Measurements from ENCODE around the gene MERTK. TPM values are rescaled to one million over a fixed set of nuclear protein-coding genes. Genes with fewer than 3 reads are reported as not detected.

MERTK gene
- total RNA-seq, 1 experiment from 2014 or later, result 14.5 TPM

DNA sequence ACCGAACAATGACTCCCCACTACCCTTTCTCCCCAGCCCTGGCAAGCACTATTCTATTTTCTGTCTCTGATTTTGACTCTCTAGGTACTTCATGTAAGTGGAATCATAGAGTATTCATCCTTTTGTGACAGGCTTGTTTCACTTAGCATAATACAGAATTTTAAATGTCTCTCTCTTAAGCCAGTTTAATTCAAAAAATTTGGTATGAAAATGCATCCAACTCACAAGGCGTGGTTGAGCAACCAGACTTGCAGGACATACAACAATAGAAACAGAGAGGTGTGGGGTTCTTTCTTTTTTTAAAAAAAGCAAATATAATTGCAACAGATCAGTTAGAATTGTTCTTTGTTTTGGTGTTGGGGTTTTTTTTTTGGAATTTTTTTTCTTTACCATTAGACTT, 109.1 kb downstream of the MERTK start:
- CTCF ChIA-PET, result no interaction called here
- no peaks in the 10 kb centered on the region; the same call in 1 of the 2 replicates for H3K36me3 ChIP-seq (ENCODE audit: control insufficient read depth, insufficient read depth, low read length)
- POLR2A ChIA-PET, result no interaction called here
- H3K9me3 ChIP-seq (ENCODE audit: control insufficient read depth, insufficient read depth, low read depth, low read length), result no peaks in the 10 kb centered on the region
- no peak overlapping the region for H3K27ac ChIP-seq (ENCODE audit: low read length)
- DNase-seq (ENCODE audit: low read depth, low spot score) (no peak), ATAC-seq (no peak)
- BruUV-seq (replicated peaks), result no TSS peak
- no peak overlapping the region for H3K4me3 ChIP-seq (ENCODE audit: low read depth in 2 of 2, low read length in 2 of 2)
- H3K4me1 ChIP-seq (ENCODE audit: control insufficient read depth, insufficient read depth, low read length), result no peaks in the 10 kb centered on the region
- intact Hi-C loops (cut with micrococcal nuclease; ENCODE audit: unreplicated experiment), result no loop called here
- H3K27me3 ChIP-seq (ENCODE audit: control insufficient read depth, insufficient read depth, low read length), result no peaks in the 10 kb centered on the region
- TF ChIP-seq, protein P1, sequence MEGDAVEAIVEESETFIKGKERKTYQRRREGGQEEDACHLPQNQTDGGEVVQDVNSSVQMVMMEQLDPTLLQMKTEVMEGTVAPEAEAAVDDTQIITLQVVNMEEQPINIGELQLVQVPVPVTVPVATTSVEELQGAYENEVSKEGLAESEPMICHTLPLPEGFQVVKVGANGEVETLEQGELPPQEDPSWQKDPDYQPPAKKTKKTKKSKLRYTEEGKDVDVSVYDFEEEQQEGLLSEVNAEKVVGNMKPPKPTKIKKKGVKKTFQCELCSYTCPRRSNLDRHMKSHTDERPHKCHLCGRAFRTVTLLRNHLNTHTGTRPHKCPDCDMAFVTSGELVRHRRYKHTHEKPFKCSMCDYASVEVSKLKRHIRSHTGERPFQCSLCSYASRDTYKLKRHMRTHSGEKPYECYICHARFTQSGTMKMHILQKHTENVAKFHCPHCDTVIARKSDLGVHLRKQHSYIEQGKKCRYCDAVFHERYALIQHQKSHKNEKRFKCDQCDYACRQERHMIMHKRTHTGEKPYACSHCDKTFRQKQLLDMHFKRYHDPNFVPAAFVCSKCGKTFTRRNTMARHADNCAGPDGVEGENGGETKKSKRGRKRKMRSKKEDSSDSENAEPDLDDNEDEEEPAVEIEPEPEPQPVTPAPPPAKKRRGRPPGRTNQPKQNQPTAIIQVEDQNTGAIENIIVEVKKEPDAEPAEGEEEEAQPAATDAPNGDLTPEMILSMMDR (IDR thresholded peaks at IDR 0.05), result no peak
- no peak for TF ChIP-seq POLR2AphosphoS5 (IDR thresholded peaks at IDR 0.05; ENCODE audit: low read depth, low read length)
- TF ChIP-seq, protein P2, sequence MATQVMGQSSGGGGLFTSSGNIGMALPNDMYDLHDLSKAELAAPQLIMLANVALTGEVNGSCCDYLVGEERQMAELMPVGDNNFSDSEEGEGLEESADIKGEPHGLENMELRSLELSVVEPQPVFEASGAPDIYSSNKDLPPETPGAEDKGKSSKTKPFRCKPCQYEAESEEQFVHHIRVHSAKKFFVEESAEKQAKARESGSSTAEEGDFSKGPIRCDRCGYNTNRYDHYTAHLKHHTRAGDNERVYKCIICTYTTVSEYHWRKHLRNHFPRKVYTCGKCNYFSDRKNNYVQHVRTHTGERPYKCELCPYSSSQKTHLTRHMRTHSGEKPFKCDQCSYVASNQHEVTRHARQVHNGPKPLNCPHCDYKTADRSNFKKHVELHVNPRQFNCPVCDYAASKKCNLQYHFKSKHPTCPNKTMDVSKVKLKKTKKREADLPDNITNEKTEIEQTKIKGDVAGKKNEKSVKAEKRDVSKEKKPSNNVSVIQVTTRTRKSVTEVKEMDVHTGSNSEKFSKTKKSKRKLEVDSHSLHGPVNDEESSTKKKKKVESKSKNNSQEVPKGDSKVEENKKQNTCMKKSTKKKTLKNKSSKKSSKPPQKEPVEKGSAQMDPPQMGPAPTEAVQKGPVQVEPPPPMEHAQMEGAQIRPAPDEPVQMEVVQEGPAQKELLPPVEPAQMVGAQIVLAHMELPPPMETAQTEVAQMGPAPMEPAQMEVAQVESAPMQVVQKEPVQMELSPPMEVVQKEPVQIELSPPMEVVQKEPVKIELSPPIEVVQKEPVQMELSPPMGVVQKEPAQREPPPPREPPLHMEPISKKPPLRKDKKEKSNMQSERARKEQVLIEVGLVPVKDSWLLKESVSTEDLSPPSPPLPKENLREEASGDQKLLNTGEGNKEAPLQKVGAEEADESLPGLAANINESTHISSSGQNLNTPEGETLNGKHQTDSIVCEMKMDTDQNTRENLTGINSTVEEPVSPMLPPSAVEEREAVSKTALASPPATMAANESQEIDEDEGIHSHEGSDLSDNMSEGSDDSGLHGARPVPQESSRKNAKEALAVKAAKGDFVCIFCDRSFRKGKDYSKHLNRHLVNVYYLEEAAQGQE (IDR thresholded peaks at IDR 0.05; ENCODE audit: insufficient read depth in 1 of 2, low read depth in 2 of 2, low read length in 1 of 2), result no peak
- in situ Hi-C loops (cut with HindIII; ENCODE audit: low pct_unique_long_range_greater_than_20kb, low sequenced_read_pairs), result no loop called here

DNA sequence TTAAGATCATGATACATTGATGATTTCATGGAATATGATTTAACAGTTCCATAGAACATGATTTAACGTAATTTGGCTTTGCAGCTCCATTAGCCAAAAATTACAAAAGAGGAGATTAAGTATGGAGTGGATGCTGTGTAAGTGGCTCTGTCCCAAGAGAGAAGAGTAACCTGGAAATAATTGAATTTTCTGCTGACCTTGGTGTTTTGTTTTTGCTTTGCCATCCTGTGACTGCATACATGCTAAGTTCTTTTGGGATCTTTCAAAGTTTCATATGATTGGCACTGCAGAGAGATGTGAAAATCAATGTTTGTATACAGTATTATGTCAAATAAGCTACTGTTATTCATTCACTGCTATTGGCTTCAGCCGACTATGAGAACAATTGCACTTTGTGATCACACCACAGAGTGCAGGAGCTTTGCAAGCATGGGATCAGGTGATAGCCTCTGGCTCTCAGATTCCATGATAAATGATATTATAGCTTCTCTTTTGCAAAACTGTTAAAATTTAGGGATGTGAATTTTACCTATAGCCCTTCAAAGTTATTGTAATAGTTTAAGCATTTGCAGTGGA, 110.6 kb downstream of the MERTK start:
- H3K27ac ChIP-seq (ENCODE audit: low read length), result no peak overlapping the region
- TF ChIP-seq TCF7L2 (IDR thresholded peaks at IDR 0.05; ENCODE audit: low read depth, low read length), result no peak
- TF ChIP-seq, protein P2 (IDR thresholded peaks at IDR 0.05; ENCODE audit: insufficient read depth in 1 of 2, low read depth in 2 of 2, low read length in 1 of 2), result no peak
- TF ChIP-seq POLR2AphosphoS5 (IDR thresholded peaks at IDR 0.05; ENCODE audit: low read depth, low read length), result no peak
- no peak for TF ChIP-seq SIN3A (IDR thresholded peaks at IDR 0.05; ENCODE audit: borderline replicate concordance, insufficient read depth, low read depth, low read length)
- TF ChIP-seq, protein P1 (IDR thresholded peaks at IDR 0.05), result no peak
- CTCF ChIA-PET, result no interaction called here
- no TSS peak for BruUV-seq (replicated peaks)
- H3K27me3 ChIP-seq (ENCODE audit: control insufficient read depth, insufficient read depth, low read length), result no peaks in the 10 kb centered on the region
- intact Hi-C loops (cut with micrococcal nuclease; ENCODE audit: unreplicated experiment), result no loop called here
- no peak overlapping the region for H3K4me3 ChIP-seq (ENCODE audit: low read depth in 2 of 2, low read length in 2 of 2)
- no peaks in the 10 kb centered on the region for H3K9me3 ChIP-seq (ENCODE audit: control insufficient read depth, insufficient read depth, low read depth, low read length)
- peaks cover 2% of the 10 kb centered on the region; the same call in 1 of the 2 replicates for H3K36me3 ChIP-seq (ENCODE audit: control insufficient read depth, insufficient read depth, low read length)
- H3K4me1 ChIP-seq (ENCODE audit: control insufficient read depth, insufficient read depth, low read length), result no peaks in the 10 kb centered on the region
- POLR2A ChIA-PET, result no interaction called here
- in situ Hi-C loops (cut with HindIII; ENCODE audit: low pct_unique_long_range_greater_than_20kb, low sequenced_read_pairs), result no loop called here
- ATAC-seq (no peak), DNase-seq (ENCODE audit: low read depth, low spot score) (no peak)
